GM23338 (cell line): ENCODE measurements around the gene UBE2H.

Experiments
- CTCF ChIP-seq, 2 experiments: fragments of 200-600 bp in 1 of 2; sonication (generic) in 1 of 2; conservative IDR thresholded peaks; 2 replicates each; pipeline versions ENCODE4 v1.5.1 to v1.6.1; 2016 to 2017; ENCODE audit warnings: antibody characterized with exemption in 2 of 2, low read depth in 2 of 2, mild to moderate bottlenecking in 2 of 2, moderate library complexity in 1 of 2
- REST ChIP-seq: IDR thresholded peaks from one replicate; pipeline ENCODE4 v1.6.1; 2018; ENCODE audit warnings: antibody characterized with exemption; ENCODE audit not compliant: unreplicated experiment

GRCh38 chr7:129798616-129799349 is 154.0 kb downstream of the UBE2H start:
- TF ChIP-seq REST (no peak), CTCF (conservative IDR thresholded peaks at IDR 0.05; ENCODE audit: low read depth in 2 of 2) (no peak)
